HepG2 (cell line): Measurements from ENCODE around the gene OS9. TPM values are rescaled to one million over a fixed set of nuclear protein-coding genes. Genes with fewer than 3 reads are reported as not detected.

ENCODE experiments used
- ASH2L ChIP-seq: fragments of 300-600, 200-600 bp; sonication (generic); IDR thresholded peaks from 2 replicates; pipeline ENCODE4 v1.7.0; 2017; ENCODE audit warnings: low read depth, mild to moderate bottlenecking, moderate library complexity, mixed read lengths, low read length; ENCODE audit not compliant: insufficient read length
- CCDC6 ChIP-seq: sonication (generic); formaldehyde crosslinking; IDR thresholded peaks from 2 replicates; pipeline ENCODE4 v1.8.1; 2022; ENCODE audit warnings: mild to moderate bottlenecking, missing genetic modification reagents, moderate library complexity
- ELF4 ChIP-seq: sonication (generic); formaldehyde crosslinking; IDR thresholded peaks from 2 replicates; pipeline ENCODE4 v1.5.0; 2020; ENCODE audit warnings: missing genetic modification reagents, mild to moderate bottlenecking, moderate library complexity, borderline replicate concordance
- HDAC1 ChIP-seq: sonication (generic); formaldehyde crosslinking; IDR thresholded peaks from 2 replicates; pipeline ENCODE4 v1.5.1; 2020; ENCODE audit warnings: mild to moderate bottlenecking, missing genetic modification reagents
- IRF2 ChIP-seq: IDR thresholded peaks from 2 replicates; pipeline ENCODE4 v1.6.1; 2018; ENCODE audit warnings: missing genetic modification reagents, missing compliant biosample characterization
- KDM2A ChIP-seq: sonication (generic); formaldehyde crosslinking; IDR thresholded peaks from 2 replicates; pipeline ENCODE4 v1.4.0; 2020; ENCODE audit warnings: low read depth, missing genetic modification reagents, borderline replicate concordance
- MBNL3 ChIP-seq: fragments of 250-450 bp; sonication (Bioruptor Pico); conservative IDR thresholded peaks from 2 replicates; pipeline ENCODE4 v1.8.0; 2022; ENCODE audit warnings: mild to moderate bottlenecking, inconsistent platforms
- MEIS1 ChIP-seq: sonication (generic); formaldehyde crosslinking; IDR thresholded peaks from 2 replicates; pipeline ENCODE4 v1.9.0; 2021; ENCODE audit warnings: mild to moderate bottlenecking, missing genetic modification reagents, moderate library complexity, borderline replicate concordance
- RXRA ChIP-seq: sonication (generic); formaldehyde crosslinking; IDR thresholded peaks from 2 replicates; pipeline ENCODE4 v1.5.1; 2020; ENCODE audit warnings: missing genetic modification reagents
- SIX1 ChIP-seq: sonication (generic); formaldehyde crosslinking; IDR thresholded peaks from 2 replicates; pipeline ENCODE4 v1.4.0; 2020; ENCODE audit warnings: missing genetic modification reagents, borderline replicate concordance
- TBX2 ChIP-seq: sonication (generic); formaldehyde crosslinking; IDR thresholded peaks from 2 replicates; pipeline ENCODE4 v1.5.0; 2020; ENCODE audit warnings: missing genetic modification reagents, mild to moderate bottlenecking, borderline replicate concordance
- polyA plus RNA-seq, 8 experiments: library from polyadenylated mRNA; depleted of rRNA in 3 of 8; stranded (reverse) in 7 of 8; unstranded in 1 of 8; fragments of >200 nt; fragmentation: Illumina TruSeq in 4 of 8; extraction: Trizol in 4 of 8; gene quantifications; 2 replicates each; pipeline versions ENCODE4 v1.2.1 to v1.2.3, GENCODE V29; 2011 to 2016; ENCODE audit warnings: low read depth in 4 of 8, missing spikeins in 1 of 8, mixed read lengths in 1 of 8; ENCODE audit not compliant: insufficient read depth in 1 of 8
- total RNA-seq, 5 experiments: library from RNA; depleted of rRNA; stranded (reverse); fragments of >200 nt; fragmentation: Illumina TruSeq; extraction: Trizol; gene quantifications; 2 replicates each; pipeline ENCODE4 v1.2.3, GENCODE V29; 2016; ENCODE audit warnings: low read depth in 1 of 5
- TF ChIP-seq, protein P1 (sequence below): sonication (generic); formaldehyde crosslinking; IDR thresholded peaks from 2 replicates; pipeline ENCODE4 v1.5.0; 2020; ENCODE audit warnings: missing genetic modification reagents
- TF ChIP-seq, protein P2 (sequence below): sonication (generic); formaldehyde crosslinking; IDR thresholded peaks from 2 replicates; pipeline ENCODE4 v1.4.0; 2020; ENCODE audit warnings: missing genetic modification reagents, borderline replicate concordance
- TF ChIP-seq, protein P3 (sequence below), 2 experiments: fragments of 450-650 bp in 1 of 2; sonication (generic) in 1 of 2; formaldehyde crosslinking; IDR thresholded peaks; 2 replicates each; pipeline versions ENCODE4 v1.5.0 to v1.8.0; 2020 to 2022; ENCODE audit warnings: mild to moderate bottlenecking in 1 of 2, missing genetic modification reagents in 1 of 2
- TF ChIP-seq, protein P4 (sequence below): sonication (generic); formaldehyde crosslinking; IDR thresholded peaks from 2 replicates; pipeline ENCODE4 v1.8.0; 2022; ENCODE audit warnings: mild to moderate bottlenecking, missing genetic modification reagents, moderate library complexity
- TF ChIP-seq, protein P5 (sequence below): sonication (generic); formaldehyde crosslinking; IDR thresholded peaks from 2 replicates; pipeline ENCODE4 v1.5.1; 2020; ENCODE audit warnings: missing genetic modification reagents, mild to moderate bottlenecking, borderline replicate concordance
- TF ChIP-seq, protein P6 (sequence below): sonication (generic); formaldehyde crosslinking; IDR thresholded peaks from 2 replicates; pipeline ENCODE4 v1.5.1; 2020; ENCODE audit warnings: mild to moderate bottlenecking, missing genetic modification reagents, borderline replicate concordance
- TF ChIP-seq, protein P7 (sequence below): IDR thresholded peaks from 2 replicates; pipeline ENCODE4 v1.6.1; 2016

The OS9 gene
- total and polyA plus RNA-seq, 2 of the 13 experiments (the other 11 are each of a cell fraction or from before 2014, with no cell fraction given): 156 to 206 TPM

DNA sequence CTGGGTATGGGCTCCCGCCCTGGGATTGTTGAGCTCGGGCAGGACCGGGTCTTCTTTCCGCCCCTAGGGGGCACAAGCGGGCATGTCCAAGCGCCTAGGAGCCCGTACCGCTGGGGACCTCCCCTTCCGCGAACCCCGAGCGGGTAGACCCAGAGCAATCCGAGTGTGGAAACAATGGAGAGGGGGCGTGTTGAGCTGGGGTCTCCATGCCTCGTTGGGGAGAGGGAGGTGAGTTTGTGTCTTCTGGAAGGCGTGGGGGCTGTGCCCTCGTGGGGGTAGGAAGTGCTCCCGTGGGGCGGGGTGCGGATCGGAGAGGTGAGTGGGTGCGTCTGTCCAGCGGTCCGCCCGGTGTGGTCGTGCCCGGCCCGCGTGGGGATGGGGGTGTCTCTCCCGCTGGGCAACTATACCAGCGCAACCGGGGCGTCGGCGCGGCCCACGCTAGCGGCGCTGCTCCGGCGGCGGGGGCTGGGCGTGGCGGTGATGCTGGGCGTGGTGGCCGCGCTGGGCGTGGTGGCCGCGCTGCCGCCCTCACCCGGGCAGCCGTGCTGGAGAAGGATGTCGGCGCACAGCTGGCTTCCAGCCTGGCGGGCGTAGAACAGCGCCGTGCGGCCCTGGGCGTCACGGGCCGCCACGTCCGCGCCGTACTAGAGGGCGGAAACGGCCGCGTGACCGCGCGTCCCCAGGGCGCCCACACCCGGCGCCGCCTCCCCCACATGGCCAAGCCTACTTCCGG, 32.4 kb downstream of the OS9 start (continued):
- no peak; the same call in 1 of the 2 replicates for TF ChIP-seq CCDC6 (CRISPR knock-in tag)
- TF ChIP-seq, protein P1, sequence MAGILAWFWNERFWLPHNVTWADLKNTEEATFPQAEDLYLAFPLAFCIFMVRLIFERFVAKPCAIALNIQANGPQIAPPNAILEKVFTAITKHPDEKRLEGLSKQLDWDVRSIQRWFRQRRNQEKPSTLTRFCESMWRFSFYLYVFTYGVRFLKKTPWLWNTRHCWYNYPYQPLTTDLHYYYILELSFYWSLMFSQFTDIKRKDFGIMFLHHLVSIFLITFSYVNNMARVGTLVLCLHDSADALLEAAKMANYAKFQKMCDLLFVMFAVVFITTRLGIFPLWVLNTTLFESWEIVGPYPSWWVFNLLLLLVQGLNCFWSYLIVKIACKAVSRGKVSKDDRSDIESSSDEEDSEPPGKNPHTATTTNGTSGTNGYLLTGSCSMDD (CRISPR knock-in tag): no peak
- TF ChIP-seq, protein P2, sequence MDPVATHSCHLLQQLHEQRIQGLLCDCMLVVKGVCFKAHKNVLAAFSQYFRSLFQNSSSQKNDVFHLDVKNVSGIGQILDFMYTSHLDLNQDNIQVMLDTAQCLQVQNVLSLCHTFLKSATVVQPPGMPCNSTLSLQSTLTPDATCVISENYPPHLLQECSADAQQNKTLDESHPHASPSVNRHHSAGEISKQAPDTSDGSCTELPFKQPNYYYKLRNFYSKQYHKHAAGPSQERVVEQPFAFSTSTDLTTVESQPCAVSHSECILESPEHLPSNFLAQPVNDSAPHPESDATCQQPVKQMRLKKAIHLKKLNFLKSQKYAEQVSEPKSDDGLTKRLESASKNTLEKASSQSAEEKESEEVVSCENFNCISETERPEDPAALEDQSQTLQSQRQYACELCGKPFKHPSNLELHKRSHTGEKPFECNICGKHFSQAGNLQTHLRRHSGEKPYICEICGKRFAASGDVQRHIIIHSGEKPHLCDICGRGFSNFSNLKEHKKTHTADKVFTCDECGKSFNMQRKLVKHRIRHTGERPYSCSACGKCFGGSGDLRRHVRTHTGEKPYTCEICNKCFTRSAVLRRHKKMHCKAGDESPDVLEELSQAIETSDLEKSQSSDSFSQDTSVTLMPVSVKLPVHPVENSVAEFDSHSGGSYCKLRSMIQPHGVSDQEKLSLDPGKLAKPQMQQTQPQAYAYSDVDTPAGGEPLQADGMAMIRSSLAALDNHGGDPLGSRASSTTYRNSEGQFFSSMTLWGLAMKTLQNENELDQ (CRISPR knock-in tag): no peak
- no peak for TF ChIP-seq MEIS1 (CRISPR knock-in tag)
- TF ChIP-seq HDAC1 (CRISPR knock-in tag): peak; percentile 42; the same call in 1 of the 2 replicates
- TF ChIP-seq SIX1 (CRISPR knock-in tag): no peak
- no peak for TF ChIP-seq MBNL3 (CRISPR knock-in tag)
- TF ChIP-seq, protein P3, sequence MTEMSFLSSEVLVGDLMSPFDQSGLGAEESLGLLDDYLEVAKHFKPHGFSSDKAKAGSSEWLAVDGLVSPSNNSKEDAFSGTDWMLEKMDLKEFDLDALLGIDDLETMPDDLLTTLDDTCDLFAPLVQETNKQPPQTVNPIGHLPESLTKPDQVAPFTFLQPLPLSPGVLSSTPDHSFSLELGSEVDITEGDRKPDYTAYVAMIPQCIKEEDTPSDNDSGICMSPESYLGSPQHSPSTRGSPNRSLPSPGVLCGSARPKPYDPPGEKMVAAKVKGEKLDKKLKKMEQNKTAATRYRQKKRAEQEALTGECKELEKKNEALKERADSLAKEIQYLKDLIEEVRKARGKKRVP (CRISPR knock-in tag; IDR thresholded peaks at IDR 0.05): no peak
- peak; percentile 76 for TF ChIP-seq KDM2A (CRISPR knock-in tag)
- TF ChIP-seq, protein P4, sequence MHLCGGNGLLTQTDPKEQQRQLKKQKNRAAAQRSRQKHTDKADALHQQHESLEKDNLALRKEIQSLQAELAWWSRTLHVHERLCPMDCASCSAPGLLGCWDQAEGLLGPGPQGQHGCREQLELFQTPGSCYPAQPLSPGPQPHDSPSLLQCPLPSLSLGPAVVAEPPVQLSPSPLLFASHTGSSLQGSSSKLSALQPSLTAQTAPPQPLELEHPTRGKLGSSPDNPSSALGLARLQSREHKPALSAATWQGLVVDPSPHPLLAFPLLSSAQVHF (CRISPR knock-in tag): no peak
- TF ChIP-seq IRF2: peak; percentile 41; the same call in 1 of the 2 replicates
- TF ChIP-seq, protein P5, sequence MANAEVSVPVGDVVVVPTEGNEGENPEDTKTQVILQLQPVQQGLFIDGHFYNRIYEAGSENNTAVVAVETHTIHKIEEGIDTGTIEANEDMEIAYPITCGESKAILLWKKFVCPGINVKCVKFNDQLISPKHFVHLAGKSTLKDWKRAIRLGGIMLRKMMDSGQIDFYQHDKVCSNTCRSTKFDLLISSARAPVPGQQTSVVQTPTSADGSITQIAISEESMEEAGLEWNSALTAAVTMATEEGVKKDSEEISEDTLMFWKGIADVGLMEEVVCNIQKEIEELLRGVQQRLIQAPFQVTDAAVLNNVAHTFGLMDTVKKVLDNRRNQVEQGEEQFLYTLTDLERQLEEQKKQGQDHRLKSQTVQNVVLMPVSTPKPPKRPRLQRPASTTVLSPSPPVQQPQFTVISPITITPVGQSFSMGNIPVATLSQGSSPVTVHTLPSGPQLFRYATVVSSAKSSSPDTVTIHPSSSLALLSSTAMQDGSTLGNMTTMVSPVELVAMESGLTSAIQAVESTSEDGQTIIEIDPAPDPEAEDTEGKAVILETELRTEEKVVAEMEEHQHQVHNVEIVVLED: no peak
- TF ChIP-seq, protein P6, sequence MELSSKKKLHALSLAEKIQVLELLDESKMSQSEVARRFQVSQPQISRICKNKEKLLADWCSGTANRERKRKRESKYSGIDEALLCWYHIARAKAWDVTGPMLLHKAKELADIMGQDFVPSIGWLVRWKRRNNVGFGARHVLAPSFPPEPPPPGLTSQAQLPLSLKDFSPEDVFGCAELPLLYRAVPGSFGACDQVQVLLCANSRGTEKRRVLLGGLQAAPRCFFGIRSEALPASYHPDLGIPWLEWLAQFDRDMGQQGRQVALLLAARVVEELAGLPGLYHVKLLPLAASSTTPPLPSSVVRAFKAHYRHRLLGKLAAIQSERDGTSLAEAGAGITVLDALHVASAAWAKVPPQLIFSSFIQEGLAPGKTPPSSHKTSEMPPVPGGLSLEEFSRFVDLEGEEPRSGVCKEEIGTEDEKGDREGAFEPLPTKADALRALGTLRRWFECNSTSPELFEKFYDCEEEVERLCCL (CRISPR knock-in tag): no peak
- TF ChIP-seq TBX2 (CRISPR knock-in tag): peak; percentile 43; the same call in 1 of the 2 replicates
- peak; percentile 34; the same call in 1 of the 2 replicates for TF ChIP-seq RXRA (CRISPR knock-in tag)
- TF ChIP-seq ASH2L: peak; percentile 62
- TF ChIP-seq, protein P7, sequence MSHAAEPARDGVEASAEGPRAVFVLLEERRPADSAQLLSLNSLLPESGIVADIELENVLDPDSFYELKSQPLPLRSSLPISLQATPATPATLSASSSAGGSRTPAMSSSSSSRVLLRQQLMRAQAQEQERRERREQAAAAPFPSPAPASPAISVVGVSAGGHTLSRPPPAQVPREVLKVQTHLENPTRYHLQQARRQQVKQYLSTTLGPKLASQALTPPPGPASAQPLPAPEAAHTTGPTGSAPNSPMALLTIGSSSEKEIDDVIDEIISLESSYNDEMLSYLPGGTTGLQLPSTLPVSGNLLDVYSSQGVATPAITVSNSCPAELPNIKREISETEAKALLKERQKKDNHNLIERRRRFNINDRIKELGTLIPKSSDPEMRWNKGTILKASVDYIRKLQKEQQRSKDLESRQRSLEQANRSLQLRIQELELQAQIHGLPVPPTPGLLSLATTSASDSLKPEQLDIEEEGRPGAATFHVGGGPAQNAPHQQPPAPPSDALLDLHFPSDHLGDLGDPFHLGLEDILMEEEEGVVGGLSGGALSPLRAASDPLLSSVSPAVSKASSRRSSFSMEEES (CRISPR knock-in tag): no peak
- TF ChIP-seq ELF4 (CRISPR knock-in tag): no peak
